Measurements from ENCODE around the gene FRRS1L. TPM values are rescaled to one million over a fixed set of nuclear protein-coding genes. Genes with fewer than 3 reads are reported as not detected.
A peak's percentile ranks its signal among the peaks of the same experiment; 100 is the strongest.

The FRRS1L gene
- total and polyA plus RNA-seq, 2 of the 13 experiments (the other 11 are each of a cell fraction or from before 2014, with no cell fraction given) = 0.02 to 0.03 TPM

GRCh38 chr9:109182940-109183798 is 16.1 kb upstream of the FRRS1L start (continued):
- peak; percentile 48; the same call in 1 of the 2 replicates for TF ChIP-seq MTERF4 (CRISPR knock-in tag; IDR thresholded peaks at IDR 0.05)
- 0 out of 2 replicates have a peak, but pooled peaks have one; percentile 2 for TF ChIP-seq MXD4 (CRISPR knock-in tag; IDR thresholded peaks at IDR 0.05)
- 0 out of 2 replicates have a peak, but pooled peaks have one; percentile 15 for TF ChIP-seq KMT2A (CRISPR knock-in tag; IDR thresholded peaks at IDR 0.05)
- TF ChIP-seq TARDBP (CRISPR knock-in tag; IDR thresholded peaks at IDR 0.05) = peak; percentile 49
- 0 out of 2 replicates have a peak, but pooled peaks have one; percentile 8 for TF ChIP-seq ZNF124 (CRISPR knock-in tag; IDR thresholded peaks at IDR 0.05)
- TF ChIP-seq GABPA (IDR thresholded peaks at IDR 0.05; ENCODE audit: low read depth, low read length) = no peak
- 0 out of 2 replicates have a peak, but pooled peaks have one; percentile 17 for TF ChIP-seq GABPA (CRISPR knock-in tag; IDR thresholded peaks at IDR 0.05; ENCODE audit: low read depth)
- TF ChIP-seq, protein P1, sequence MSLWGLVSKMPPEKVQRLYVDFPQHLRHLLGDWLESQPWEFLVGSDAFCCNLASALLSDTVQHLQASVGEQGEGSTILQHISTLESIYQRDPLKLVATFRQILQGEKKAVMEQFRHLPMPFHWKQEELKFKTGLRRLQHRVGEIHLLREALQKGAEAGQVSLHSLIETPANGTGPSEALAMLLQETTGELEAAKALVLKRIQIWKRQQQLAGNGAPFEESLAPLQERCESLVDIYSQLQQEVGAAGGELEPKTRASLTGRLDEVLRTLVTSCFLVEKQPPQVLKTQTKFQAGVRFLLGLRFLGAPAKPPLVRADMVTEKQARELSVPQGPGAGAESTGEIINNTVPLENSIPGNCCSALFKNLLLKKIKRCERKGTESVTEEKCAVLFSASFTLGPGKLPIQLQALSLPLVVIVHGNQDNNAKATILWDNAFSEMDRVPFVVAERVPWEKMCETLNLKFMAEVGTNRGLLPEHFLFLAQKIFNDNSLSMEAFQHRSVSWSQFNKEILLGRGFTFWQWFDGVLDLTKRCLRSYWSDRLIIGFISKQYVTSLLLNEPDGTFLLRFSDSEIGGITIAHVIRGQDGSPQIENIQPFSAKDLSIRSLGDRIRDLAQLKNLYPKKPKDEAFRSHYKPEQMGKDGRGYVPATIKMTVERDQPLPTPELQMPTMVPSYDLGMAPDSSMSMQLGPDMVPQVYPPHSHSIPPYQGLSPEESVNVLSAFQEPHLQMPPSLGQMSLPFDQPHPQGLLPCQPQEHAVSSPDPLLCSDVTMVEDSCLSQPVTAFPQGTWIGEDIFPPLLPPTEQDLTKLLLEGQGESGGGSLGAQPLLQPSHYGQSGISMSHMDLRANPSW (CRISPR knock-in tag; IDR thresholded peaks at IDR 0.05; ENCODE audit: borderline replicate concordance) = 0 out of 2 replicates have a peak, but pooled peaks have one; percentile 70
- TF ChIP-seq THAP11 (CRISPR knock-in tag; IDR thresholded peaks at IDR 0.05) = peak; percentile 30; the same call in 1 of the 2 replicates
- TF ChIP-seq, protein P2, sequence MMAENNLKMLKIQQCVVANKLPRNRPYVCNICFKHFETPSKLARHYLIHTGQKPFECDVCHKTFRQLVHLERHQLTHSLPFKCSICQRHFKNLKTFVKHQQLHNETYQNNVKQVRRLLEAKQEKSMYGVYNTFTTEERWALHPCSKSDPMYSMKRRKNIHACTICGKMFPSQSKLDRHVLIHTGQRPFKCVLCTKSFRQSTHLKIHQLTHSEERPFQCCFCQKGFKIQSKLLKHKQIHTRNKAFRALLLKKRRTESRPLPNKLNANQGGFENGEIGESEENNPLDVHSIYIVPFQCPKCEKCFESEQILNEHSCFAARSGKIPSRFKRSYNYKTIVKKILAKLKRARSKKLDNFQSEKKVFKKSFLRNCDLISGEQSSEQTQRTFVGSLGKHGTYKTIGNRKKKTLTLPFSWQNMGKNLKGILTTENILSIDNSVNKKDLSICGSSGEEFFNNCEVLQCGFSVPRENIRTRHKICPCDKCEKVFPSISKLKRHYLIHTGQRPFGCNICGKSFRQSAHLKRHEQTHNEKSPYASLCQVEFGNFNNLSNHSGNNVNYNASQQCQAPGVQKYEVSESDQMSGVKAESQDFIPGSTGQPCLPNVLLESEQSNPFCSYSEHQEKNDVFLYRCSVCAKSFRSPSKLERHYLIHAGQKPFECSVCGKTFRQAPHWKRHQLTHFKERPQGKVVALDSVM (CRISPR knock-in tag; IDR thresholded peaks at IDR 0.05) = peak; percentile 56; the same call in 1 of the 2 replicates
- peak; percentile 53; the same call in 1 of the 2 replicates for TF ChIP-seq SPEN (CRISPR knock-in tag; IDR thresholded peaks at IDR 0.05; ENCODE audit: low read depth)
- TF ChIP-seq NONO (IDR thresholded peaks at IDR 0.05) = no peak
- TF ChIP-seq NONO (CRISPR knock-in tag; conservative IDR thresholded peaks at IDR 0.05) = peak; percentile 54; the same call in 1 of the 2 replicates
- TF ChIP-seq PATZ1 (CRISPR knock-in tag; IDR thresholded peaks at IDR 0.05) = peak; percentile 41
- 0 out of 2 replicates have a peak, but pooled peaks have one; percentile 18 for TF ChIP-seq MIER2 (CRISPR knock-in tag; IDR thresholded peaks at IDR 0.05)
- TF ChIP-seq, protein P3, sequence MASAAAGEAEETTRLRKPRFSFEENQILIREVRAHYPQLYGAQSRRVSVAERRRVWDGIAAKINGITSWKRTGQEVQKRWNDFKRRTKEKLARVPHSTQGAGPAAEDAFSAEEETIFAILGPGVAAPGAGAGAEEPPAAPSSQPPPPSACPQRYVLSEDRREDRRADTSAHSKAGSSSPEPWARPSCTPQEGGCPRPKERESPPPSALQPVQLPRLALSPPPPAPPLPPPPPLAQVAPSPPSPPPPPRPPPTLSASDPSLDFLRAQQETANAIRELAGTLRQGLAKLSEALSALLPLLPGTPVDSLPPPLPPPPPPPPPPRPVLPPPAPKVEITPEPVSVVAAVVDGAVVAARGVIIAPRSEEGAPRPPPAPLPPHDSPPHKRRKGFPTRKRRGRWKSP (CRISPR knock-in tag; IDR thresholded peaks at IDR 0.05) = no peak
- peak; percentile 48 for TF ChIP-seq SMC3 (IDR thresholded peaks at IDR 0.05; ENCODE audit: low read length)
- no peak for TF ChIP-seq HCFC1 (IDR thresholded peaks at IDR 0.05; ENCODE audit: low read depth, low read length)
- peak; percentile 98 for TF ChIP-seq TEAD3 (CRISPR knock-in tag; optimal IDR thresholded peaks at IDR 0.05; ENCODE audit: borderline replicate concordance)
- TF ChIP-seq GABPB1 (CRISPR knock-in tag; IDR thresholded peaks at IDR 0.05) = 0 out of 2 replicates have a peak, but pooled peaks have one; percentile 40

Data from HepG2 (cell line).